ENCODE measurements around the gene CHCHD6.

DNA sequence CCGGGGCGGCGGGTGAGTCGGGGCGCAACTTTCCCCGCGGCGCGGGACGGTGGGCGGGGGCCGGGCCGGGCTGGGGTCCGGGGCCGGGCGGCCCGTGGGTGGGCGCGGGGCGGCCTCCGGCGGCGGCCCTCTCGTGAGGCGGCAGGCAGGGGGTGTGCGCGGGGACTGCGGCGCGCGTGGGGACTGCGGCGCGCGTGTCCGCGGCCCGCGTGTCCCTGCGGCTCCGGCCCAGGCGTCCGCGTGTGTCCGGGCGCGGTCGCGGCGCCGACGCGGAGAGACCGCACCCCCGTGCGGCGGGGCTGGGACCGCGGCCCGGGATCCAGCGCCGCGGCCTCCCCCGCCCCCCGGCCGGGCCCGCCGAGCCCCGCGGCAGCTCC, 279.2 kb downstream of the CHCHD6 start:
- TF ChIP-seq, protein P1, sequence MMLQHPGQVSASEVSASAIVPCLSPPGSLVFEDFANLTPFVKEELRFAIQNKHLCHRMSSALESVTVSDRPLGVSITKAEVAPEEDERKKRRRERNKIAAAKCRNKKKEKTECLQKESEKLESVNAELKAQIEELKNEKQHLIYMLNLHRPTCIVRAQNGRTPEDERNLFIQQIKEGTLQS (IDR thresholded peaks at IDR 0.05) = no peak
- no peak for TF ChIP-seq RAD21 (IDR thresholded peaks at IDR 0.05)
- no peak for TF ChIP-seq NR2F2 (IDR thresholded peaks at IDR 0.05)
- TF ChIP-seq CTCF (IDR thresholded peaks at IDR 0.05; ENCODE audit: low read depth, low read length, missing input control) = no peak
- TF ChIP-seq, protein P2, sequence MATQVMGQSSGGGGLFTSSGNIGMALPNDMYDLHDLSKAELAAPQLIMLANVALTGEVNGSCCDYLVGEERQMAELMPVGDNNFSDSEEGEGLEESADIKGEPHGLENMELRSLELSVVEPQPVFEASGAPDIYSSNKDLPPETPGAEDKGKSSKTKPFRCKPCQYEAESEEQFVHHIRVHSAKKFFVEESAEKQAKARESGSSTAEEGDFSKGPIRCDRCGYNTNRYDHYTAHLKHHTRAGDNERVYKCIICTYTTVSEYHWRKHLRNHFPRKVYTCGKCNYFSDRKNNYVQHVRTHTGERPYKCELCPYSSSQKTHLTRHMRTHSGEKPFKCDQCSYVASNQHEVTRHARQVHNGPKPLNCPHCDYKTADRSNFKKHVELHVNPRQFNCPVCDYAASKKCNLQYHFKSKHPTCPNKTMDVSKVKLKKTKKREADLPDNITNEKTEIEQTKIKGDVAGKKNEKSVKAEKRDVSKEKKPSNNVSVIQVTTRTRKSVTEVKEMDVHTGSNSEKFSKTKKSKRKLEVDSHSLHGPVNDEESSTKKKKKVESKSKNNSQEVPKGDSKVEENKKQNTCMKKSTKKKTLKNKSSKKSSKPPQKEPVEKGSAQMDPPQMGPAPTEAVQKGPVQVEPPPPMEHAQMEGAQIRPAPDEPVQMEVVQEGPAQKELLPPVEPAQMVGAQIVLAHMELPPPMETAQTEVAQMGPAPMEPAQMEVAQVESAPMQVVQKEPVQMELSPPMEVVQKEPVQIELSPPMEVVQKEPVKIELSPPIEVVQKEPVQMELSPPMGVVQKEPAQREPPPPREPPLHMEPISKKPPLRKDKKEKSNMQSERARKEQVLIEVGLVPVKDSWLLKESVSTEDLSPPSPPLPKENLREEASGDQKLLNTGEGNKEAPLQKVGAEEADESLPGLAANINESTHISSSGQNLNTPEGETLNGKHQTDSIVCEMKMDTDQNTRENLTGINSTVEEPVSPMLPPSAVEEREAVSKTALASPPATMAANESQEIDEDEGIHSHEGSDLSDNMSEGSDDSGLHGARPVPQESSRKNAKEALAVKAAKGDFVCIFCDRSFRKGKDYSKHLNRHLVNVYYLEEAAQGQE (IDR thresholded peaks at IDR 0.05) = no peak
- no peak for TF ChIP-seq FOXA1 (IDR thresholded peaks at IDR 0.05)
- TF ChIP-seq GABPA (IDR thresholded peaks at IDR 0.05 in 1 of 2, conservative IDR thresholded peaks at IDR 0.05 in 1 of 2) = no peak
- TF ChIP-seq YY1 (IDR thresholded peaks at IDR 0.05) = no peak

Data from liver (tissue), 3 donors.